SK-N-SH (cell line): ENCODE results near the gene TGM2. TPM values are rescaled to one million over a fixed set of nuclear protein-coding genes. Genes with fewer than 3 reads are reported as not detected.

Source experiments
- CTCF ChIA-PET: fragments of 300-600, 350-600 bp; formaldehyde crosslinking; extraction: SDS; loops from one replicate; lab custom pipeline; 2021; lab: Yijun Ruan, JAX
- POLR2A ChIA-PET: fragments of 350-600 bp; sonication (Branson Sonifier 250); formaldehyde crosslinking; extraction: SDS; loops from one replicate; lab custom pipeline; 2020; ENCODE audit warnings: antibody characterized with exemption, inconsistent platforms; lab: Yijun Ruan, JAX
- DNase-seq: peaks from one replicate; pipeline ENCODE4 v3.0.0; 2012
- H2AFZ ChIP-seq: fragments of 200-600 bp; sonication (generic); 2 replicates; pipeline ENCODE4 v1.8.1; 2016; ENCODE audit warnings: antibody characterized with exemption, mild to moderate bottlenecking, low read depth
- H3F3A ChIP-seq: fragments of 200-600 bp; sonication (generic); replicated peaks from 2 replicates; pipeline ENCODE3; 2016; ENCODE audit warnings: antibody characterized with exemption, mild to moderate bottlenecking; ENCODE audit not compliant: insufficient read depth
- H3K27ac ChIP-seq, 2 experiments: fragments of 200-500 bp in 1 of 2; fragments of 200-600 bp in 1 of 2; sonication (Bioruptor generic) in 1 of 2; sonication (generic), shearing (Covaris generic) in 1 of 2; 2 replicates each; pipeline versions ENCODE4 v1.5.1 to v1.6.1; 2014 to 2016; ENCODE audit warnings: low read depth in 2 of 2, inconsistent platforms in 1 of 2, low read length in 1 of 2, mild to moderate bottlenecking in 1 of 2, mixed read lengths in 1 of 2
- H3K27me3 ChIP-seq: fragments of 200-600 bp; sonication (generic), shearing (Covaris generic); 2 replicates; pipeline ENCODE4 v1.6.1; 2016; ENCODE audit warnings: mixed run types; ENCODE audit not compliant: insufficient read depth
- H3K36me3 ChIP-seq, 2 experiments: fragments of 200-500 bp in 1 of 2; fragments of 200-600 bp in 1 of 2; sonication (Bioruptor generic) in 1 of 2; sonication (generic) in 1 of 2; replicated peaks in 1 of 2; 2 replicates each; pipeline versions ENCODE3 to v1.5.1; 2014 to 2016; ENCODE audit warnings: low read length in 1 of 2, mild to moderate bottlenecking in 1 of 2; ENCODE audit not compliant: insufficient read depth in 2 of 2, control insufficient read depth in 1 of 2
- H3K4me1 ChIP-seq, 2 experiments: fragments of 200-500 bp in 1 of 2; fragments of 200-600 bp in 1 of 2; sonication (Bioruptor generic) in 1 of 2; sonication (generic), shearing (Covaris generic) in 1 of 2; 2 replicates each; pipeline versions ENCODE4 v1.5.1 to v1.6.1; 2014 to 2016; ENCODE audit warnings: low read depth in 1 of 2, low read length in 1 of 2, mixed run types in 1 of 2; ENCODE audit not compliant: insufficient read depth in 2 of 2, control insufficient read depth in 1 of 2
- H3K4me2 ChIP-seq: fragments of 200-600 bp; sonication (generic), shearing (Covaris generic); 2 replicates; pipeline ENCODE4 v1.6.1; 2017; ENCODE audit warnings: mixed run types
- H3K4me3 ChIP-seq, 2 experiments: fragments of 200-500 bp in 1 of 2; fragments of 200-600 bp in 1 of 2; sonication (Bioruptor generic) in 1 of 2; sonication (generic), shearing (Covaris generic) in 1 of 2; 2 replicates each; pipeline versions ENCODE4 v1.5.1 to v1.8.1; 2014 to 2016; ENCODE audit warnings: low read depth in 2 of 2, inconsistent platforms in 1 of 2, low read length in 1 of 2, mild to moderate bottlenecking in 1 of 2, mixed read lengths in 1 of 2, moderate library complexity in 1 of 2
- H3K79me2 ChIP-seq: fragments of 200-600 bp; sonication (generic); 2 replicates; pipeline ENCODE4 v1.8.1; 2017; ENCODE audit warnings: mild to moderate bottlenecking; ENCODE audit not compliant: insufficient read depth
- H3K9ac ChIP-seq: fragments of 200-600 bp; sonication (generic); 2 replicates; pipeline ENCODE4 v1.6.1; 2017; ENCODE audit warnings: mixed run types
- H3K9me2 ChIP-seq: fragments of 200-600 bp; sonication (generic); 2 replicates; pipeline ENCODE4 v1.6.1; 2017; ENCODE audit warnings: mixed run types
- H3K9me3 ChIP-seq: fragments of 200-600 bp; sonication (generic); 2 replicates; pipeline ENCODE4 v1.6.1; 2017; ENCODE audit warnings: mixed run types, mild to moderate bottlenecking, moderate library complexity
- H4K20me1 ChIP-seq: fragments of 200-600 bp; sonication (generic); 2 replicates; pipeline ENCODE4 v1.6.1; 2017; ENCODE audit warnings: mild to moderate bottlenecking, mixed run types; ENCODE audit not compliant: insufficient read depth
- EP300 ChIP-seq, 2 experiments: IDR thresholded peaks; 2 replicates each; pipeline versions ENCODE4 v1.4.0 to v1.6.1; 2012; ENCODE audit warnings: borderline replicate concordance in 1 of 2, low read depth in 1 of 2, low read length in 1 of 2
- EZH2phosphoT487 ChIP-seq: fragments of 200-600 bp; sonication (generic); IDR thresholded peaks from 2 replicates; pipeline ENCODE4 v1.6.1; 2017; ENCODE audit warnings: low read depth, mixed run types, mild to moderate bottlenecking, antibody characterized with exemption, moderate library complexity, borderline replicate concordance
- FOXJ3 ChIP-seq: sonication (generic); formaldehyde crosslinking; IDR thresholded peaks from 2 replicates; pipeline ENCODE4 v1.5.1; 2020; ENCODE audit warnings: mild to moderate bottlenecking, missing genetic modification reagents
- FOXM1 ChIP-seq: IDR thresholded peaks from 2 replicates; pipeline ENCODE4 v1.4.0; 2012; ENCODE audit warnings: low read depth, mild to moderate bottlenecking
- MXI1 ChIP-seq: IDR thresholded peaks from 2 replicates; pipeline ENCODE4 v1.6.1; 2012; ENCODE audit warnings: mild to moderate bottlenecking, low read depth, low read length, improper control_type of control experiment
- NFIC ChIP-seq: IDR thresholded peaks from 2 replicates; pipeline ENCODE4 v1.4.0; 2012; ENCODE audit warnings: borderline replicate concordance
- NRF1 ChIP-seq: IDR thresholded peaks from 2 replicates; pipeline ENCODE4 v1.6.1; 2012; ENCODE audit warnings: low read depth, mild to moderate bottlenecking, low read length
- POLR2AphosphoS5 ChIP-seq: IDR thresholded peaks from 2 replicates; pipeline ENCODE4 v1.6.1; 2012; ENCODE audit warnings: low read depth, low read length
- SMC3 ChIP-seq: IDR thresholded peaks from 2 replicates; pipeline ENCODE4 v1.6.1; 2012; ENCODE audit warnings: low read depth, low read length, improper control_type of control experiment
- TCF12 ChIP-seq: IDR thresholded peaks from 2 replicates; pipeline ENCODE4 v1.4.0; 2012
- TEAD4 ChIP-seq: IDR thresholded peaks from 2 replicates; pipeline ENCODE4 v1.4.0; 2012; ENCODE audit warnings: mild to moderate bottlenecking, borderline replicate concordance; ENCODE audit not compliant: insufficient read depth
- WGBS: methylation state at CpG from one replicate; pipeline ENCODE4 v1.1.6; 2017; ENCODE audit warnings: low lambda C conversion rate; 5-methylcytosine and 5-hydroxymethylcytosine counted together
- polyA plus RNA-seq, 3 experiments: library from polyadenylated mRNA; depleted of rRNA; stranded (reverse); fragments of >200 nt; gene quantifications; 2 replicates each; pipeline ENCODE4 v1.2.3, GENCODE V29; 2012
- TF ChIP-seq, protein P1 (sequence below): IDR thresholded peaks from 2 replicates; pipeline ENCODE4; 2012

TGM2 gene
- polyA plus RNA-seq, 1 of the 3 experiments (the other 2 are of a cell fraction), result 676 TPM

- TF ChIP-seq POLR2AphosphoS5 (no peak), EZH2phosphoT487 (no peak), NRF1 (no peak), EP300 (IDR thresholded peaks at IDR 0.05; ENCODE audit: borderline replicate concordance in 1 of 2, low read depth in 1 of 2, low read length in 1 of 2) (no peak), SMC3 (no peak), FOXJ3 (CRISPR knock-in tag) (no peak), TEAD4 (no peak), FOXM1 (no peak)
- Histone ChIP-seq H4K20me1 (no peaks in the 10 kb centered on the region), H3K4me1 (peaks cover 10 to 13% of the 10 kb centered on the region in 2 experiments; a peak in 2 of 4 replicates), H3K36me3 (peaks cover 27 to 63% of the 10 kb centered on the region in 2 experiments), H3K4me3 (no peak overlapping the region), H3K27me3 (no peaks in the 10 kb centered on the region), H2AFZ (no peak overlapping the region), H3F3A (peaks cover 4% of the 10 kb centered on the region), H3K9ac (no peak overlapping the region; the same call in 1 of the 2 replicates), H3K9me2 (no peaks in the 10 kb centered on the region), H3K79me2 (peaks cover 28% of the 10 kb centered on the region), H3K4me2 (peak overlapping the region; percentile 35; the same call in 1 of the 2 replicates), H3K27ac (peak overlapping the region; percentile 63 to 72), H3K9me3 (no peaks in the 10 kb centered on the region)
- ChIA-PET POLR2A (no interaction called here), CTCF (interaction anchor here (1.0 to 12.9 kb wide), 5 partner anchors 9 to 80 kb away, joined by 3 to 118 read pairs (median 3); partner anchors contain the start of gene TGM2)
- WGBS, result 97% methylated on average over 10 of the region's 10 CpGs
- DNase-seq, result no peak
Measured at GRCh38 chr20:38085026-38085425, 80.0 kb downstream of the TGM2 start.

DNA sequence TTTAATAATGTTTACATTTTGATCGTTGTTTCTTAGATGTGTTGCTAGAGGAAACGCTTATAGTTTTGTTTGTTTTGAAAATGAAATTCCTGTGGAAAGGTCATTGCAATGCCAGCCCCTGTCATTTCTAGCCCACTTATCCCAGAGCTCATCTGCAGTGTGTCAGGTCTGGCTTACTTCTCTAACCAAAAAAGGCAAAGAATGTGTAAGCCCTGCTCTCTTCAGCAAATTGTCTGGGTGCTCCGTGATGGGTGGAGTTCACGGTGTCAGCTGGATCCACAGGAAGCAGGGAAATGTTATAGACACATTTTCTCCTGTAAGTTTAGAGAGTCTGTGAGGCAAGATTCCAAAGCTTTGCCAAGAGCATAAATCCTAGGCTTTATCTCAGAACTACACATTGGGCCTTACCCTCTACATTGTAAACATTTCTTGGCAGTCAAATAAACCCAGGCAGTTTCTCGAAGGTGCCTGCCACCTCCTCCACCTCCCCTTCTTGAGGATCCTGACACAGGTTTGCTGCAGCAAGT lies 80.6 kb downstream of the TGM2 start:
- DNase-seq, result no peak
- 48% methylated on average over 4 of the region's 5 CpGs for WGBS
- Histone ChIP-seq H3K4me1 (peaks cover 10 to 13% of the 10 kb centered on the region in 2 experiments; a peak in 2 of 4 replicates), H3K9me3 (no peaks in the 10 kb centered on the region), H3K4me3 (no peak overlapping the region)
- POLR2A ChIA-PET, result no interaction called here
- TF ChIP-seq MXI1, result no peak
- 0 out of 2 replicates have a peak, but pooled peaks have one; percentile 2 for TF ChIP-seq TCF12
- TF ChIP-seq, protein P1, sequence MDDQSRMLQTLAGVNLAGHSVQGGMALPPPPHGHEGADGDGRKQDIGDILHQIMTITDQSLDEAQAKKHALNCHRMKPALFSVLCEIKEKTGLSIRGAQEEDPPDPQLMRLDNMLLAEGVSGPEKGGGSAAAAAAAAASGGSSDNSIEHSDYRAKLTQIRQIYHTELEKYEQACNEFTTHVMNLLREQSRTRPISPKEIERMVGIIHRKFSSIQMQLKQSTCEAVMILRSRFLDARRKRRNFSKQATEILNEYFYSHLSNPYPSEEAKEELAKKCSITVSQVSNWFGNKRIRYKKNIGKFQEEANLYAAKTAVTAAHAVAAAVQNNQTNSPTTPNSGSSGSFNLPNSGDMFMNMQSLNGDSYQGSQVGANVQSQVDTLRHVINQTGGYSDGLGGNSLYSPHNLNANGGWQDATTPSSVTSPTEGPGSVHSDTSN, result peak; percentile 21; the same call in 1 of the 2 replicates
- TF ChIP-seq NFIC, result no peak
- TF ChIP-seq, all 33 proteins: peak for 2
- Histone ChIP-seq H3K27me3 (no peaks in the 10 kb centered on the region), H3K9me2 (no peaks in the 10 kb centered on the region), H3K36me3 (peaks cover 22 to 64% of the 10 kb centered on the region in 2 experiments), H2AFZ (no peak overlapping the region), H3F3A (peaks cover 8% of the 10 kb centered on the region), H3K4me2 (peak overlapping the region; percentile 35; the same call in 1 of the 2 replicates), H3K79me2 (peaks cover 33% of the 10 kb centered on the region), H3K27ac (peak overlapping the region; percentile 63 to 72), H3K9ac (no peak overlapping the region; the same call in 1 of the 2 replicates), H4K20me1 (no peaks in the 10 kb centered on the region)
- CTCF ChIA-PET, result interaction anchor here (0.7 to 12.9 kb wide), 5 partner anchors 8 to 27 kb away, joined by 3 to 118 read pairs (median 4); no protein-coding TSS in a partner anchor
